ENCODE data around the gene MT1A.

GRCh38 chr16:56623637-56624036 lies 14.8 kb upstream of the MT1A start:
- TF ChIP-seq CTCF (IDR thresholded peaks at IDR 0.05) (no peak), POLR2AphosphoS5 (IDR thresholded peaks at IDR 0.05) (no peak)
